GM13976 (cell line): ENCODE data around the gene DSCAM.

Experiments
- DNase-seq: peaks from one replicate; pipeline ENCODE4 v3.0.0; 2012; ENCODE audit warnings: low spot score
- in situ Hi-C: fragments of 300-500 bp; cut with MboI; formaldehyde crosslinking; loops from one replicate; pipeline ENCODE4 v1.12.0; 2022; ENCODE audit warnings: low sequenced_read_pairs, mixed read lengths, inconsistent platforms; ENCODE audit not compliant: unreplicated experiment
- TF ChIP-seq, protein P1 (sequence below): IDR thresholded peaks from 2 replicates; pipeline ENCODE4 v1.5.1; 2012; ENCODE audit warnings: borderline replicate concordance, mild to moderate bottlenecking; ENCODE audit not compliant: insufficient read depth; ENCODE audit errors: extremely low read depth, missing control alignments, control extremely low read depth

The DSCAM gene

DNA sequence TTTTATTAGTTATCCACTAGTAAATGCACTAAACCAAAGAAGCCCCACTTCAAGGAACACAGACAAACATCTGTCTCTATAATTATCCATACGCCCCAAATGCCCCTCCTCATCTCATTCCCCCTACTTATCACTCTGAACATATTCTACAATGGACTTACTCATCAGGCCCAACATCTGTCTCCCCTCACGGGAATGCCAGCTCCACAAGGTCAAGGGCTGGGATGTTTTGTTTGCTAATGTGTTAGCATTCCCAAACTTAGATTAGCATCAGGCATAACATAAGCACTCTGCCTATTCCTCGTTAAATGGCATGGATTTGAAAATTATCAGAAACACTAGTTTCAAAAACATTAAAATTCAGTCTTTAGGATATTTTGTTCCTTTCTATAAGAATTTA is 279.5 kb downstream of the DSCAM start:
- no peak for DNase-seq
- TF ChIP-seq, protein P1, sequence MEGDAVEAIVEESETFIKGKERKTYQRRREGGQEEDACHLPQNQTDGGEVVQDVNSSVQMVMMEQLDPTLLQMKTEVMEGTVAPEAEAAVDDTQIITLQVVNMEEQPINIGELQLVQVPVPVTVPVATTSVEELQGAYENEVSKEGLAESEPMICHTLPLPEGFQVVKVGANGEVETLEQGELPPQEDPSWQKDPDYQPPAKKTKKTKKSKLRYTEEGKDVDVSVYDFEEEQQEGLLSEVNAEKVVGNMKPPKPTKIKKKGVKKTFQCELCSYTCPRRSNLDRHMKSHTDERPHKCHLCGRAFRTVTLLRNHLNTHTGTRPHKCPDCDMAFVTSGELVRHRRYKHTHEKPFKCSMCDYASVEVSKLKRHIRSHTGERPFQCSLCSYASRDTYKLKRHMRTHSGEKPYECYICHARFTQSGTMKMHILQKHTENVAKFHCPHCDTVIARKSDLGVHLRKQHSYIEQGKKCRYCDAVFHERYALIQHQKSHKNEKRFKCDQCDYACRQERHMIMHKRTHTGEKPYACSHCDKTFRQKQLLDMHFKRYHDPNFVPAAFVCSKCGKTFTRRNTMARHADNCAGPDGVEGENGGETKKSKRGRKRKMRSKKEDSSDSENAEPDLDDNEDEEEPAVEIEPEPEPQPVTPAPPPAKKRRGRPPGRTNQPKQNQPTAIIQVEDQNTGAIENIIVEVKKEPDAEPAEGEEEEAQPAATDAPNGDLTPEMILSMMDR, result no peak
- in situ Hi-C loops, result no loop called here

DNA sequence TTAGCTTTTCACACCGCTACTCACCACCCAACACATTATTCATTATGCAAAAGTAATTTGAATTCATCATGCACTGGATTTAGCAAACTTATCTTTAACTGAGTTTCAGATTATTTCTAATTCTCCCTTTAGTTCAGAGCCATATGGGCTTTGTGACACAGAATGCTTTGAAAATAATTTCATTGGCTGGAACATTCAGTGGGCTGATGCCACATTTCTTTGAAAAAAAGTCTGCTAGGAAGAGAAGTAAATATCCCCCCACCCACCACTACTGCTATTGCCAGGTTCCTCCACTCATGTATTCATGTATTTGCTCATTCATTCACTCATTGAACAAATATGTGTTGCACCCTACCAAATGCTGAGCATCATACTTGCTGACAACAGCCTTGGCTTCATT is 280.5 kb downstream of the DSCAM start:
- no peak for DNase-seq
- TF ChIP-seq, protein P1, result no peak
- in situ Hi-C loops, result no loop called here

DNA sequence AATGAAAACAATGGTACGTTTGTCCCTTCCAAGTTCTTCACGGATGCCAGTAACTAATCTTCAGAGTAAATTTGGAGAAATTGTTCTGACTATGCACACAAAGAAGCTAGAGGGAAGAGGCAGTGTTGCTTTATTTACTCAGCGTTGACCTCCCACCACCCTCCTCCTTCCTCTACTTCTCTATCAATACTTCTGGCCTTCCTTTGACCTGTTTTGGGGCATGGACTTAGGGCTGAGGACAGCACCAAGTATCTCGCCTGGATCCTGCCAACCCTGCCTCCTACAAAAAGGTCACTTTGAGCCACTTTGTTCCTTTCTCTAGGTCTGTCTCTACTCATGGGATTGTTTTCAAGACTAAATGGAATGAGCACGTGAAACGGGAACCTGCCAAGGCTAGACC is 282.6 kb downstream of the DSCAM start:
- no peak for DNase-seq
- in situ Hi-C loops, result no loop called here
- TF ChIP-seq, protein P1, result no peak

DNA sequence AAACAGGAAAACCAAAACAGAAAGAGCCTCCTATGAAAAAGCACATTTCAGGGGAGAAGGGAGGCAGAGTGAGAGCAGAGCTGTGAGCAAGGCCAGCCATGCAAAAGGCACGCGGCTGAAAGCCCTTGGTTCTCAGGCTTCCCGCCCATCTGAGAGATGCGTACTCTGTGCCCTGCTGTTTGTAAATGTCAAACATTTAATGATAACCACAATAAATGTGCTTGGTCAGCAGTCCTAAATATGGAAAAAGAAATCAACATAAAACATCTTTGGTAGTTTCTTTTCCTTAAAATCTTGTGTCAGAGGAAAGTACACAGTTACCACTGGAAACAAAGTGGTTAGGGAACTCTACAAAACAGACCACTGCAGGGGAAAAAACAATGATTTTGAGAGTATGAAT is 283.1 kb downstream of the DSCAM start:
- TF ChIP-seq, protein P1, result no peak
- in situ Hi-C loops, result no loop called here
- DNase-seq, result no peak

DNA sequence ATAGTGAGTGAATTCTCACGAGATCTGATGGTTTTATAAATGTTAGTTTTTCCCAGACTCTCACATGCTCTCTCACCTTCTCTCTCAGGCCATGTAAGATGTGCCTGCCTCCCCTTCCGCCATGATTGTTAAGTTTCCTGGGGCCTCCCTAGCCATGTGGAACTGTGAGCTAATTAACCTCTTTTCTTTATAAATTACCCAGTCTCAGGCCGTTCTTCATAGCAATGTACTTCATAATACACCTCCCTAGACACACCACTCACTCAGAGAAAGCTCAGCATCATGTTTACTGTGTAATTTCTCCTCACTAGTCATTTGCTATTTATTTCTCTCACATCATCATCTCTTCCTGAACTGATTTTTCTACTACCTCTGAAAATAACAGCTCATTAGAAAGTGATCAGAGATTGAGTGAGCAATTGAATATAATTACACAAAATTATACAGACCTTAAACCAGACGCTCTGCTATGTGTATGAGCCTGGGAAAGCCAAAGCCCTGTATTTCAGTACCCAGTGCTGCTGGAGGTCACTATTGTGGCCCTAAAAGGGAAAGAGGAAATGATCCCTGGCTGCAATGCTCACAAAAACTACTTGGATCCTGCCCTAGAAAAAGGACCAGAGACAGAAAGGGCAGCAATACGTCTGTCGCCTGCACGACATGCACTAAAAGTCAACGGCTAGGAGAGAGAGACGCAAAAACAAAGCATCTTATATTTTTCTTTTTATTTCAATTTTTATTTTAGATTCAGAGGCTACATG is 284.5 kb downstream of the DSCAM start:
- TF ChIP-seq, protein P1, result no peak
- in situ Hi-C loops, result no loop called here
- DNase-seq, result no peak

DNA sequence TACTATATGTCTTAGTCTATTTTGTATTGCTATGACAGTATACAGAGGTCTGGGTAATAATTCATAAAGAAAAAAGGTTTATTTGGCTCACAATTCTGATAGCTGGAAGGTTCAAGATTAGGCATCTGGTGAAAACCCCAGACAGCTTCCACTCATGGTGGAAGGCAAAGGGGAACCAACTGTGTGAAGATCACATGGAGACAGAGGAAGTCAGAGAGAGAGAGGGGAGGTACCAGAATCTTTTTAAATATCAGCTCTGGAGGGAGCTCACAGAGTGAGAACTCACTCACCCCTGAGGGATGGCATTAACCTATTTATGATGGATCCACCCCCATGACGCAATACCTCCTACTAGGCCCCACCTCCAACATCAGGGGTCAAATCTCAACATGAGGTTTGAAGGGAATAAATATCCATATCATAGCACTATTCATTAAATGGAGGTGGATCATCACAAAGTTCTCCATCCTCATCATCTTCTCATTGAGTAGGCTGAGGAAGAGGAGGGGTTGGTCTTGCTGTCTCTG is 290.5 kb downstream of the DSCAM start:
- TF ChIP-seq, protein P1, result no peak
- in situ Hi-C loops, result no loop called here
- no peak for DNase-seq
